GM21717 (cell line): ENCODE results near the gene SEPTIN10.
"Not testable (repeated sequence)": the region's sequence is repeated elsewhere in the genome, so short reads cannot be mapped to it uniquely, and the experiment has no call there.

ENCODE experiments used
- ATAC-seq: cut with Tn5 transposase; IDR thresholded peaks from one replicate; pipeline ENCODE4 v1.9.1; 2021; ENCODE audit warnings: mild to moderate bottlenecking, moderate library complexity; ENCODE audit not compliant: unreplicated experiment

SEPTIN10 gene

GRCh38 chr2:109607766-109608165 is 6.0 kb downstream of the SEPTIN10 start:
- no peak for ATAC-seq

DNA sequence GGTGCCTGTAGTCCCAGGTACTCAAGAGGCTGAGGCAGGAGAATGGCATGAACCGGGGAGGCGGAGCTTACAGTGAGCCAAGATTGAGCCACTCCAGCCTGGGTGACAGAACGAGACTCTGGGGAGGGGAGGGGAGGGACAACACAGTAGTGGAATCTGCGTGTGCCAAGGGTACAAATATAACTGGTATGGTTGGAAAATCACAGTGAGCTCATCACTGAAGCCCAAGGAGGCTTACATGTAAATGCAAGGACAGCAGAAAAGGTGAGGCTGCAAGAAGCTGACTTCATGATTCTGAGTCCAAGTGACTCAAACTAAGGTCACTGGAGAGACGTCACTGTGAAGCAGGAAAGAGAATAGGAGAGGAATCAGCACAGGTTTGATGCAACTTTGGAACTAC is 9.2 kb downstream of the SEPTIN10 start:
- ATAC-seq, result no peak

DNA sequence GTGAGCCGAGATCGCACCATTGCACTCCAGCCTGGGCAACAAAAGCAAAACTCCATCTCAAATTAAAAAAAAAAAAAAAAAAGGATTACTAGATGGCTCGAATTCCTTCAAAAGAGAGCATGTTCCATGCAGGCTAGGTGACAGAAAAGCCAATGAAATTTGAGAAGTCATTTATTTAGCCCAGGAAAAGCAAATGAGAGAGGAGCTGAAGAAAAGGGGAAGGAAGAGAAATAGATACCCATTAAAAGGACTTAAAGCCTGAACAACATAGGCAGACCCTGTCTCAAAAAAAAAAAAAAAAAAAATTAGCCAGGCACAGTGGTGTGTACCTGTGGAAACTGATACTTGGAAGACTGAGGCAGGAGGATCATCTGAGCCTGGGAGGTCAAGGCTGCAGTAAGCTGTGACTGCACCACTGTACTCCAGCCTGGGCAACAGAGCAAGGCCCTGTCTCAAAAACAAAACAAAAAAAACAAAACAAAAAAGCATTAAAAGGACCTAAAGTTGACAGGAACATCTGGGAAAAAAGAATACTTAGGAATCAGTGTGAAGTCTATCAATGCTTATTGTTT is 11.1 kb downstream of the SEPTIN10 start:
- ATAC-seq, result no peak

- ATAC-seq, result no peak
These were observed 12.0 kb downstream of the SEPTIN10 start for GRCh38 chr2:109601783-109602182.

DNA sequence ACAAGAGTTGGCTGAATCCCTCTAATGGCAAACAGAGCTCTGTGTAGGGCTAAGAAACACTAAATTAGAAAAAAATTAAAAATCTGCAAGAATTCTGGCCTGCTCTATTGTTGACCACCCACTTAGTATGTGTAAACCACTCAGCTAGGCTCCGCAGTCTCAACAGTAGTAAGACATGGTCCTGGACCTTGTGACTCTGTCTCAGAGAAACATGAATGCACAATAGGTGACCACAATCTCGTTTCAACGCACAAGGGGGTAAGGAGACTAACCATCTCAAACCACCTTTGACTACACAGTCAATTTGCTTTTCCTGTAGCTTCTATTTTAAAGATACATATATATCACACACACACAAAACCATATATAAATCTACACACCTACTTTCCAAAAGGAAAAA is 16.5 kb downstream of the SEPTIN10 start:
- no peak for ATAC-seq

GRCh38 chr2:109595644-109596043 is 18.1 kb downstream of the SEPTIN10 start:
- no peak for ATAC-seq

DNA sequence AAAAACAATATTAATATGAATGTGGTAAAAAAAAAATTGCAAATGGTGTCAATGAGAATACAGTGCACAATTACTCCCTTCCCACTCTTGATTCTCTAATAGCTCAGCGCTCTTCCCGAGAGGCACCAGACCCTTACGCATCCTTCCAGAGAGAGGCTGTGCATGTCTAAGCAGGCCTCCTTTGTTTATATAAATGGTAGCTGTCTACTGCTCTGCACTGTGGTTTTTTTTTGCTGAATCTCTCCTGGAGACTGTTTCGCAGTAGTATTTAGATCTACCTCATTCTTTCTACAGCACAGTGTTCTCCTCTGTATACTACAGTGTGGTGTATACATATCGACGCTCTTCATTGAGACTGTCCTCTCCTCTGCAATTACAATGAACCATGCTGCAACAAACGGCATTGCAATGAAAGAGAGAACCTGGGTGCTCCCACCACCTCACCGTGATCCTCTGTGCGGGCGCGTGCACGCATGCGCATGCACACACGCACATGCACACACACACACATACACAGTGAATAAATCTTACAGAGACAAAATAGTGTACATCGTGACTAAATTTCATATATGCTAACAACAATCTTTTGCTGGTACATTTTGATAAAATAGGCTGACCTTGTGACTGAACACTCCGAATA is 19.4 kb downstream of the SEPTIN10 start:
- ATAC-seq, result no peak

- no peak for ATAC-seq
These were observed 20.9 kb downstream of the SEPTIN10 start for GRCh38 chr2:109592905-109593304.

GRCh38 chr2:109591206-109591605 is 22.6 kb downstream of the SEPTIN10 start:
- ATAC-seq, result no peak

- no peak for ATAC-seq
These were observed 27.1 kb downstream of the SEPTIN10 start for GRCh38 chr2:109586687-109587086.

GRCh38 chr2:109582928-109583895 is 30.6 kb downstream of the SEPTIN10 start:
- ATAC-seq, result no peak

GRCh38 chr2:109577630-109578029 is 36.1 kb downstream of the SEPTIN10 start:
- ATAC-seq, result not testable (repeated sequence)

DNA sequence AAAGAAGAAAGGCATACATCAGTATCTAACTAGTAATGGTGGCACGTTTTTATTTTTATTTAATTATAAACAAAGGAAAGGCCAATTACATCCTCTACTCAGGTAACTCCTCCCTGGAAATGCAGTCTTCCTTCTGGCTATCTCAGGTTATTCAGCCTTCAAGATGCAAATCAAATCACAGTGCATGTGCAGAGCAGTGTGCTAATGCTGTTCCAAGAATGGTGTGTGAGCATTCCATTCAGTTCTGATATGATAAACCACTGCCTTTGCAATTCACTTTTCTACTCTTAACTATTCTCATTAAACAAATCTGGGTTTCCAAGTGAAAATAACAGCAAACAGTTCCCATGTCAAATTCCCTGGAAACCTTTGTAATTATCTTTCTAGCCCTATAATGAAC is 38.4 kb downstream of the SEPTIN10 start:
- no peak for ATAC-seq

DNA sequence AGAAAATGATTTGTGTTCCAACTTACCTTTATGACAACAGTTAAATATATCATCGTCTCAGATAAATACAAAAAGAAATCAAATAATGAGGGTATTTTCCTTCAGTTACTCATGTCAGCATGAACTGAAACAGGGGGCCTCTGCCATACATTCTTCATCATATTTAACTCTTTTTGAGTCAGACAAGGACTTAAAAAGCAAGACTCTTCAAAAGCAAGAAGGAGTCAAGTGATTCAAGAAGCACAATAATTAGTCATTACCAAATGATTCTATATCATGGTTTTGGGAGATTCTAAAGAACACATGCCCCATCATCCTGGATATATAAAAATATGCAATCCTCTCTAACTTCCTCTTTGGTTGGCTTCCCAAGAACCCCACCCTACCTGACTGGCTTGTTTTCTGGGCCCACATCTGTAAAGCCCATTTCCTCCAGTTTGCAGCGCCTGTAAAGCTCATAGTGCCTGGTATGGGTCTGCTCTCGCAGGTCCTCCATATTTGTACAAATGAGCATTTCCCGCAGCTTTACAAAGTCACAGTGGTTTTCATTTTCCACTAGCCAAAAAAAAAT is 49.7 kb downstream of the SEPTIN10 start:
- no peak for ATAC-seq

- ATAC-seq, result no peak
These were observed 50.5 kb downstream of the SEPTIN10 start for GRCh38 chr2:109563288-109563687.

DNA sequence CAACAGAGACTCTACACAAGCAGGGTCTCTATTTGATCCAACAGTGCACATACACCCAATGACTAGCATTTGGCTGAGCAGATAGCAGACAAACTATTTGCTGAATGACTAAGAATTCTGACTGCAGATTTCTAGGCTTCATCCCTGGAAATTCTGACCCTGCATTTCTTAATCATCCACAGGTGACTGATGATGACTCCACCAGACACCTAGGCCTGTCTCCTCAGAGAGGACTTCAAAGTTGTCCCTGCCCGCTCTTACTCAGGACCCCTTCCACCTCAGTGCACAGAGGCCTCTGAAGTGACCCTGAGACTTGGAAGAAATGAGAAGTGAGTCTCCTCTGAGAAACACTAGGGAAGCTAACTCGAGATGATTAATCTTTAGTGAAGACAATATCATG is 51.3 kb downstream of the SEPTIN10 start:
- no peak for ATAC-seq

DNA sequence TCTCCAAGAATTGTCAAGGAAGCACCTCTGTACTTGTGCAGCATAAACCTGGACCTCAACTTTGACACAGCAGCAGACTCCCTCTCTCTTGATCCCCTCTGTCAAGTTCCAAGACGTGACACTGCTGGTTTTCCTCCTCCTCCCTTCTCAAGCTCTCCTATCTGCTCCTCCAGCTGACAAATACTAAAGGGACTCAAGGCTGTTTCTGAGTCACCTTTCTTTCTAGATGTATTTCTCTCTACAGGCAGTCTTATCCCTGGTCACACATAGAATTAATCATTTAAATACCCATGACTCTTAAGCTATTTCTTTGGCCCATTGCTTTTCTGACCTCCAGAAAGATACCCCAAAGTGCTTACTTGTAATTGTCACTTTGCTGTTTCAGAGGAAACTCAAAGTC is 53.5 kb downstream of the SEPTIN10 start:
- no peak for ATAC-seq

GRCh38 chr2:109558076-109558882 is 55.5 kb downstream of the SEPTIN10 start:
- ATAC-seq, result no peak

DNA sequence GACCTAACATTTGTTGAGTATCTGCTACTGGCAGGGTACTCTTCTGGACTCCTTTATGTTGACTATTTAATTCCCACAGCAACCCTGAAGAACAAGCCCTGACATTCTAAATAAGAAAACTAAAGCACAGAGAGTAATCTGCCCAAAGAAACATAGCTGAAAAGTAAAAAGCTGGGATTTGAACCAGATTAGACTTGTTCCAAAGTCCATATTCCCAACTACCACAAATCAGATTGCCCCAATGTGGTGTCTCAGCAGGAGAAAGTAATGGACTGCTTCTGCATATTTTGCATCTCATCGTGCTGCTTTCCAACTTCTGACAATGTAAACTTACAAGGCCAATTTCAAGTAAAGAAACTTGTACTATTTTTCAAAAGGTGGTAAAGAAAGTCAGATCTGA is 56.5 kb downstream of the SEPTIN10 start:
- ATAC-seq, result no peak

DNA sequence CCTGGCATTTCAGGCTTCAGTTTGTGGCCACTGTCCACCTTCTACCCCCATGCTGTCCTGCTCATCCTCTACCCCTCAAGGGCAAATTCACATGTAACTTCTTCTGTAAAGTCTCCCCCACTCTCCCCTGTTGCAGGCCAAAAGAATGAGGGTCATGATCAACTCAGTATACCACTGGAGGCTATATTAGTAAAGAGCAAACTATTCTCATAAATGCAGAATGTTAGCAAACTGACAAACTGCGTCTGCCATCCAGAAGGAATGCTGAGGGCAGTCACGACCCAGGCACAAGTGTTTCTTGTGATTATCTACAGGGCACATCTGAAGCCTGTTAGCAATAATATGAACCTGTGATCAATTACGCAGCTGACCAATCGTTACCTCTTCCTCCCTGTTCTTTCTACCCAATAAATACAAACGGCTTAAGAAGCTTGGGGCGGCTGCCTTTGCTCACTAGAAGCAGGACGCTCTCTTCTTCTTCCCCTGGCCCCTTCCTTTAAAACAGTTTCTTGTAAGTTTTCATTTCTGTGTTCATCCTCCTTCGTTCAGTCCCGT is 58.3 kb downstream of the SEPTIN10 start:
- no peak for ATAC-seq
